Tibial artery (tissue), 4 donors: ENCODE data around the gene ICAM2.

Experiments used
- DNase-seq, 2 donors: peaks; one replicate each; pipeline ENCODE4 v3.0.0-alpha.2; 2019
- H3K27ac ChIP-seq, 2 donors: fragments of 200-600 bp; sonication (generic) in 1 of 2; 1 replicate in 1 of 2; 2 replicates in 1 of 2; pipeline ENCODE4 v1.5.1; 2018 to 2019; ENCODE audit warnings: mild to moderate bottlenecking in 1 of 2
- H3K27me3 ChIP-seq, 2 donors: fragments of 200-600 bp; sonication (generic) in 1 of 2; one replicate each; pipeline versions ENCODE4 v1.5.1 to v1.6.0; 2016 to 2019
- H3K36me3 ChIP-seq, 3 donors: fragments of 200-600 bp; sonication (generic) in 2 of 3; one replicate each; pipeline ENCODE4 v1.5.1; 2016 to 2019; ENCODE audit warnings: mild to moderate bottlenecking in 2 of 3
- H3K4me1 ChIP-seq, 4 donors: fragments of 200-600 bp; sonication (generic) in 2 of 4; 1 replicate in 3 of 4; 2 replicates in 1 of 4; pipeline ENCODE4 v1.5.1; 2016 to 2019
- H3K4me3 ChIP-seq, 2 donors: fragments of 200-600 bp; sonication (generic) in 1 of 2; 1 replicate in 1 of 2; 2 replicates in 1 of 2; pipeline ENCODE4 v1.5.1; 2018 to 2019; ENCODE audit warnings: mild to moderate bottlenecking in 2 of 2
- H3K9me3 ChIP-seq, 3 donors: fragments of 200-600 bp; sonication (generic) in 1 of 3; one replicate each; pipeline ENCODE4 v1.5.1; 2016 to 2019
- CTCF ChIP-seq, 2 experiments: fragments of 200-600 bp in 1 of 2; fragments of 450-650 bp in 1 of 2; IDR thresholded peaks; one replicate each; pipeline ENCODE4 v1.5.1; 2017 to 2019; ENCODE audit warnings: antibody characterized with exemption in 2 of 2, mild to moderate bottlenecking in 1 of 2, moderate library complexity in 1 of 2
- intact Hi-C: fragments of 100-400 bp; cut with DNase I; formaldehyde crosslinking; loops from one replicate; pipeline ENCODE4 v1.15.0; 2023; ENCODE audit warnings: low total_unique reads

The ICAM2 gene

GRCh38 chr17:63978272-63979200 is 41.9 kb downstream of the ICAM2 start:
- H3K27ac ChIP-seq: no peak overlapping the region
- H3K27me3 ChIP-seq: peaks cover 0 to 8% of the 10 kb centered on the region in 2 donors
- intact Hi-C loops: no loop called here
- DNase-seq: no peak
- H3K36me3 ChIP-seq: no peaks in the 10 kb centered on the region
- TF ChIP-seq CTCF (IDR thresholded peaks at IDR 0.05): no peak
- peaks cover 0 to 7% (median 0%) of the 10 kb centered on the region in 3 donors for H3K9me3 ChIP-seq
- H3K4me1 ChIP-seq: peaks cover 0 to 19% (median 4%) of the 10 kb centered on the region in 4 donors
- no peak overlapping the region for H3K4me3 ChIP-seq

GRCh38 chr17:63976702-63977101 is 43.7 kb downstream of the ICAM2 start:
- peaks cover 0 to 12% (median 0%) of the 10 kb centered on the region in 4 donors for H3K4me1 ChIP-seq
- no peak for TF ChIP-seq CTCF (IDR thresholded peaks at IDR 0.05)
- intact Hi-C loops: no loop called here

GRCh38 chr17:63975541-63976092 is 44.8 kb downstream of the ICAM2 start:
- intact Hi-C loops: no loop called here
- no peak for DNase-seq
- H3K27me3 ChIP-seq: peaks cover 0 to 11% of the 10 kb centered on the region in 2 donors
- no peaks in the 10 kb centered on the region for H3K9me3 ChIP-seq
- no peaks in the 10 kb centered on the region for H3K36me3 ChIP-seq
- no peak overlapping the region for H3K27ac ChIP-seq
- no peak overlapping the region for H3K4me3 ChIP-seq
- TF ChIP-seq CTCF (IDR thresholded peaks at IDR 0.05): no peak
- peaks cover 0 to 12% (median 0%) of the 10 kb centered on the region in 4 donors for H3K4me1 ChIP-seq

More at GRCh38 chr17:63976702-63977101, 43.7 kb downstream of the ICAM2 start:
- no peaks in the 10 kb centered on the region for H3K36me3 ChIP-seq
- no peak for DNase-seq
- H3K4me3 ChIP-seq: no peak overlapping the region
- H3K27ac ChIP-seq: no peak overlapping the region
- peaks cover 0 to 2% (median 0%) of the 10 kb centered on the region in 3 donors for H3K9me3 ChIP-seq
- peaks cover 0 to 8% of the 10 kb centered on the region in 2 donors for H3K27me3 ChIP-seq

- H3K27me3 ChIP-seq: peaks cover 0 to 11% of the 10 kb centered on the region in 2 donors
- H3K36me3 ChIP-seq: no peaks in the 10 kb centered on the region
- H3K9me3 ChIP-seq: no peaks in the 10 kb centered on the region
- no peak overlapping the region for H3K4me3 ChIP-seq
- H3K27ac ChIP-seq: no peak overlapping the region
- no peak for TF ChIP-seq CTCF (IDR thresholded peaks at IDR 0.05)
- intact Hi-C loops: no loop called here
- DNase-seq: no peak
- H3K4me1 ChIP-seq: peaks cover 0 to 9% (median 0%) of the 10 kb centered on the region in 4 donors
Measured at GRCh38 chr17:63974594-63975192, 45.7 kb downstream of the ICAM2 start.

- H3K36me3 ChIP-seq: no peaks in the 10 kb centered on the region
- H3K4me1 ChIP-seq: peaks cover 0 to 9% (median 0%) of the 10 kb centered on the region in 4 donors
- DNase-seq: peak in 1 of 2 donors; percentile 63
- H3K9me3 ChIP-seq: no peaks in the 10 kb centered on the region
- intact Hi-C loops: no loop called here
- TF ChIP-seq CTCF (IDR thresholded peaks at IDR 0.05): no peak
- no peak overlapping the region for H3K4me3 ChIP-seq
- peaks cover 0 to 11% of the 10 kb centered on the region in 2 donors for H3K27me3 ChIP-seq
- no peak overlapping the region for H3K27ac ChIP-seq
Measured at GRCh38 chr17:63973930-63974593, 46.4 kb downstream of the ICAM2 start.
